DND-41 (cell line): ENCODE data around the gene GRK3.

Experiments used
- ATAC-seq: fragments of 200-7000 bp; cut with Tn5 transposase; 3 replicates; pipeline ENCODE4 v1.9.1; 2021; ENCODE audit warnings: low read depth; ENCODE audit not compliant: insufficient read depth
- DNase-seq: peaks from one replicate; pipeline ENCODE4 v3.0.0-alpha.2; 2020
- H2AFZ ChIP-seq: 2 replicates; pipeline ENCODE4 v1.6.0; 2012; ENCODE audit warnings: low read depth, low read length
- H3K27ac ChIP-seq: 2 replicates; pipeline ENCODE4 v1.5.1; 2012; ENCODE audit warnings: low read length, inconsistent platforms
- H3K27me3 ChIP-seq: fragments of 200-600 bp; sonication (generic); 2 replicates; pipeline ENCODE4 v1.6.0; 2012; ENCODE audit warnings: low read length, mild to moderate bottlenecking, inconsistent platforms; ENCODE audit not compliant: insufficient read depth, poor library complexity
- H3K36me3 ChIP-seq: 2 replicates; pipeline ENCODE4 v1.5.1; 2012; ENCODE audit warnings: low read length, inconsistent platforms; ENCODE audit not compliant: insufficient read depth
- H3K4me1 ChIP-seq: 2 replicates; pipeline ENCODE4 v1.5.1; 2012; ENCODE audit warnings: mild to moderate bottlenecking, low read length; ENCODE audit not compliant: insufficient read depth
- H3K4me2 ChIP-seq: 2 replicates; pipeline ENCODE4 v1.6.0; 2012; ENCODE audit warnings: mild to moderate bottlenecking, moderate library complexity, low read length, inconsistent platforms; ENCODE audit not compliant: insufficient read depth
- H3K4me3 ChIP-seq, 2 experiments: fragments of 200-600 bp in 1 of 2; shearing (Covaris generic) in 1 of 2; 2 replicates each; pipeline ENCODE4 v1.5.1; 2012 to 2016; ENCODE audit warnings: inconsistent platforms in 2 of 2, low read length in 2 of 2, mild to moderate bottlenecking in 2 of 2, low read depth in 1 of 2, moderate library complexity in 1 of 2
- H3K79me2 ChIP-seq: 2 replicates; pipeline ENCODE4 v1.6.0; 2012; ENCODE audit warnings: low read length, inconsistent platforms; ENCODE audit not compliant: insufficient read depth
- H3K9ac ChIP-seq: 2 replicates; pipeline ENCODE4 v1.6.0; 2012; ENCODE audit warnings: low read depth, mild to moderate bottlenecking, inconsistent platforms, low read length, moderate library complexity
- H3K9me3 ChIP-seq: 2 replicates; pipeline ENCODE4 v1.5.1; 2012; ENCODE audit warnings: low read length, moderate library complexity, mild to moderate bottlenecking, inconsistent platforms; ENCODE audit not compliant: insufficient read depth, severe bottlenecking
- H4K20me1 ChIP-seq: 2 replicates; pipeline ENCODE4 v1.6.0; 2012; ENCODE audit warnings: low read length; ENCODE audit not compliant: insufficient read depth
- CTCF ChIP-seq: IDR thresholded peaks from 2 replicates; pipeline ENCODE4 v1.5.1; 2012; ENCODE audit warnings: borderline replicate concordance, low read length, moderate library complexity, mild to moderate bottlenecking; ENCODE audit not compliant: poor library complexity, severe bottlenecking; ENCODE audit errors: extremely low read depth
- EZH2 ChIP-seq: IDR thresholded peaks from 3 replicates; pipeline ENCODE4 v1.6.1; 2012; ENCODE audit warnings: borderline replicate concordance, low read depth, mild to moderate bottlenecking, moderate library complexity, low read length, inconsistent platforms; ENCODE audit not compliant: severe bottlenecking

Gene GRK3

GRCh38 chr22:25718135-25718840 is 153.8 kb downstream of the GRK3 start:
- Histone ChIP-seq H3K4me1 (no peaks in the 10 kb centered on the region), H3K9me3 (no peaks in the 10 kb centered on the region), H3K4me2 (no peak overlapping the region), H3K9ac (no peak overlapping the region), H2AFZ (no peak overlapping the region), H4K20me1 (no peaks in the 10 kb centered on the region), H3K27ac (no peak overlapping the region), H3K4me3 (no peak overlapping the region), H3K27me3 (no peaks in the 10 kb centered on the region), H3K79me2 (no peaks in the 10 kb centered on the region), H3K36me3 (no peaks in the 10 kb centered on the region)
- ATAC-seq = no peak
- no peak for DNase-seq
- TF ChIP-seq CTCF (no peak), EZH2 (no peak)

- Histone ChIP-seq H3K27me3 (no peaks in the 10 kb centered on the region), H3K9me3 (no peaks in the 10 kb centered on the region), H3K4me3 (no peak overlapping the region), H4K20me1 (no peaks in the 10 kb centered on the region), H3K4me1 (no peaks in the 10 kb centered on the region), H3K27ac (no peak overlapping the region), H3K36me3 (no peaks in the 10 kb centered on the region), H2AFZ (no peak overlapping the region), H3K79me2 (no peaks in the 10 kb centered on the region), H3K4me2 (no peak overlapping the region), H3K9ac (no peak overlapping the region)
- TF ChIP-seq CTCF (no peak), EZH2 (no peak)
- DNase-seq = no peak
- ATAC-seq = no peak
Observed at GRCh38 chr22:25722223-25722622, 157.7 kb downstream of the GRK3 start.

GRCh38 chr22:25722626-25723025 is 158.2 kb downstream of the GRK3 start:
- Histone ChIP-seq H3K9me3 (no peaks in the 10 kb centered on the region), H3K36me3 (no peaks in the 10 kb centered on the region), H2AFZ (no peak overlapping the region), H3K9ac (no peak overlapping the region), H3K4me2 (no peak overlapping the region), H3K27ac (no peak overlapping the region), H4K20me1 (no peaks in the 10 kb centered on the region), H3K79me2 (no peaks in the 10 kb centered on the region), H3K4me3 (no peak overlapping the region), H3K27me3 (no peaks in the 10 kb centered on the region), H3K4me1 (no peaks in the 10 kb centered on the region)
- DNase-seq (no peak), ATAC-seq (no peak)
- TF ChIP-seq CTCF (no peak), EZH2 (no peak)

DNA sequence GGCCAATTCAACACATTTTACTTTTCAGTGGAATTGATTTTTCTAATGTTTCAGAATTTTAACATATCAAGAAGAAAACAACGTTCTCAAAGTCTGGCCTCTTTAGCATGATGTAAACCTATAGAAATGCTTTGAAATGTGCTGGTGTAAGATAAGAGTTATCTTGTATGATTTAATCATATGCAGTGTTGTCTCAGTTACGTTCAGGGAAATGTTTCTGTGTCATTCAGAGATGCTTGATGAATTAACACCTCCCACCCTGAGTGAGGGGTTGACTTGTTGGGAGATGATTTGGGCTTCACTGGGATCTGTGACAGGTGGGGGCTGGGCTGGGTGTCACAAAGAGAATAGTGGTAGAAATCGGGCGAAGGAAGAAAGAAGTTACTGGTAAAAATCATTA is 161.8 kb downstream of the GRK3 start:
- Histone ChIP-seq H3K9ac (no peak overlapping the region), H3K27me3 (no peaks in the 10 kb centered on the region), H3K9me3 (no peaks in the 10 kb centered on the region), H3K4me2 (no peak overlapping the region), H3K27ac (no peak overlapping the region), H4K20me1 (no peaks in the 10 kb centered on the region), H2AFZ (no peak overlapping the region), H3K4me3 (no peak overlapping the region), H3K79me2 (no peaks in the 10 kb centered on the region), H3K4me1 (no peaks in the 10 kb centered on the region), H3K36me3 (no peaks in the 10 kb centered on the region)
- TF ChIP-seq EZH2 (no peak), CTCF (no peak)
- DNase-seq (no peak), ATAC-seq (no peak)
